Common myeloid progenitor, CD34-positive (primary cell): ENCODE measurements around the gene ASB1.

Experiments
- CTCF ChIA-PET: fragments of 350-600 bp; sonication (Branson Sonifier 250); formaldehyde crosslinking; loops from one replicate; lab custom pipeline; 2021; ENCODE audit warnings: antibody characterized with exemption; lab: Charles Lee
- POLR2A ChIA-PET: fragments of 350-600 bp; sonication (Branson Sonifier 250); formaldehyde crosslinking; loops from one replicate; lab custom pipeline; 2021; ENCODE audit warnings: antibody characterized with exemption; lab: Charles Lee
- DNase-seq, 3 donors: peaks; one replicate each; pipeline versions ENCODE4 v3.0.0 to v3.0.0-alpha.2; 2013
- H3K27ac ChIP-seq, 2 experiments: 1 replicate in 1 of 2; 2 replicates in 1 of 2; pipeline ENCODE4 v1.7.0; 2013; ENCODE audit warnings: inconsistent platforms in 2 of 2, low read length in 2 of 2, mild to moderate bottlenecking in 2 of 2, low read depth in 1 of 2, moderate library complexity in 1 of 2; ENCODE audit not compliant: severe bottlenecking in 2 of 2, insufficient read depth in 1 of 2, poor library complexity in 1 of 2
- H3K27me3 ChIP-seq, 5 experiments: replicated peaks in 2 of 5; 1 replicate in 3 of 5; 2 replicates in 2 of 5; pipeline versions ENCODE4 v1.6.1 to v1.7.0; 2013; ENCODE audit warnings: low read length in 4 of 5, mild to moderate bottlenecking in 2 of 5, moderate library complexity in 2 of 5, inconsistent platforms in 1 of 5; ENCODE audit not compliant: insufficient read depth in 5 of 5, control insufficient read depth in 4 of 5
- H3K36me3 ChIP-seq, 4 experiments: 1 replicate in 2 of 4; 2 replicates in 2 of 4; pipeline versions ENCODE4 v1.6.1 to v1.7.0; 2013; ENCODE audit warnings: low read length in 3 of 4, control low read depth in 1 of 4, mild to moderate bottlenecking in 1 of 4; ENCODE audit not compliant: control insufficient read depth in 4 of 4, insufficient read depth in 4 of 4
- H3K4me1 ChIP-seq, 4 experiments: 1 replicate in 3 of 4; 2 replicates in 1 of 4; pipeline versions ENCODE4 v1.6.1 to v1.7.1; 2013; ENCODE audit warnings: low read length in 3 of 4, mild to moderate bottlenecking in 3 of 4, control low read depth in 1 of 4, inconsistent platforms in 1 of 4, moderate library complexity in 1 of 4; ENCODE audit not compliant: control insufficient read depth in 4 of 4, insufficient read depth in 4 of 4; ENCODE audit errors: control extremely low read depth in 1 of 4
- H3K4me3 ChIP-seq, 7 experiments: 1 replicate in 4 of 7; 2 replicates in 3 of 7; pipeline versions ENCODE4 v1.5.1 to v1.7.0; 2013; ENCODE audit warnings: mild to moderate bottlenecking in 7 of 7, low read length in 6 of 7, moderate library complexity in 6 of 7, inconsistent platforms in 2 of 7, low read depth in 2 of 7, control low read depth in 1 of 7; ENCODE audit not compliant: insufficient read depth in 4 of 7, control insufficient read depth in 1 of 7; ENCODE audit errors: extremely low read depth in 1 of 7
- H3K9me3 ChIP-seq, 5 experiments: 1 replicate in 4 of 5; 2 replicates in 1 of 5; pipeline versions ENCODE4 v1.6.1 to v1.7.1; 2013; ENCODE audit warnings: low read length in 4 of 5, mild to moderate bottlenecking in 2 of 5, inconsistent platforms in 1 of 5, low read depth in 1 of 5, moderate library complexity in 1 of 5; ENCODE audit not compliant: control insufficient read depth in 4 of 5, insufficient read depth in 2 of 5; ENCODE audit errors: control extremely low read depth in 1 of 5
- WGBS: methylation state at CpG from one replicate; pipeline ENCODE4 v1.1.5; 2013; ENCODE audit not compliant: insufficient coverage; 5-methylcytosine and 5-hydroxymethylcytosine counted together

ASB1 gene

DNA sequence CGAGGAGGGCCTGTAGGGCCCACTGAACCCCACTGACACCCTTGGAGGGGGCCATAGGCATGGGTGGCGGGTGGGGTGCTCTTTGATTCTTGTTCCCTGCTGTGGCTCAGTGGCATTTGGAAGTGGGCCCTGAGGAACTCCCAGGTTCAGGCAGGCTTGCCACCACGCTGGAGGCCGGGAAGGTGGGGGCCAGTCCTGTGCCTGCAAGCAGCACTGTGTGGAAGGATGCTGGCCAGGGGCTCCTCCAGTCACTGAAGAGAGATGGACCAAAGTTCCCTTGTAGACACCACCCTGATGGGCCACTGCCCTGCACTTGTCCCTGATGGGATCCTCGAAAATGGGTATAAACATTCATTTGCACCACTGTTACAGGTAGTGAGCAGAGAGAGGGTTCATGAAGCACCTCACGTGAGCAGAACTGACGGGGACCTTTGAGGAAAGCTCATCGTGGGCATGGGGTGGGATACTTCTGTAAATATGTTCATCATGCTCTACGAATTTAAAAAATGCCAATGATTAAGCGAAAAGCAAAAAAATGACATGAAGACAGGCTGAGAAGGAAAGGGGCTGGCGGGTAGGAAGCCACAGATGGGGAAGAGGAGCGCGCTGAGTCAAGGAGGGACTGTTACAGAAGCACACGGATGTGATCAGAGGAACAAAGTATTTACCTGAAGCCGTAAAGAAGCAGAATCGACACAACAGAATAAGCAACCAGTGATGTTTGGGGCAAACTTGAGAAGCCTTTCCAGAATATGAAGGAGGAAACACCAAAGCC is 45.2 kb upstream of the ASB1 start:
- no peaks in the 10 kb centered on the region for H3K27me3 ChIP-seq
- POLR2A ChIA-PET, result no interaction called here
- peaks cover 0 to 4% (median 0%) of the 10 kb centered on the region in 4 experiments for H3K36me3 ChIP-seq
- peaks cover 0 to 9% (median 0%) of the 10 kb centered on the region in 5 experiments for H3K9me3 ChIP-seq
- WGBS, result 14% methylated on average over 10 of the region's 16 CpGs
- peak overlapping the region in 1 of 7 experiments; percentile 19 for H3K4me3 ChIP-seq
- CTCF ChIA-PET, result interaction anchor here (1.9 kb wide), 1 partner anchor 11 kb away, joined by 10 read pairs; no protein-coding TSS in a partner anchor
- H3K27ac ChIP-seq, result no peak overlapping the region
- DNase-seq, result peak in 2 of 3 donors; percentile 74 to 79
- peaks cover 9 to 62% (median 30%) of the 10 kb centered on the region in 4 experiments for H3K4me1 ChIP-seq

DNA sequence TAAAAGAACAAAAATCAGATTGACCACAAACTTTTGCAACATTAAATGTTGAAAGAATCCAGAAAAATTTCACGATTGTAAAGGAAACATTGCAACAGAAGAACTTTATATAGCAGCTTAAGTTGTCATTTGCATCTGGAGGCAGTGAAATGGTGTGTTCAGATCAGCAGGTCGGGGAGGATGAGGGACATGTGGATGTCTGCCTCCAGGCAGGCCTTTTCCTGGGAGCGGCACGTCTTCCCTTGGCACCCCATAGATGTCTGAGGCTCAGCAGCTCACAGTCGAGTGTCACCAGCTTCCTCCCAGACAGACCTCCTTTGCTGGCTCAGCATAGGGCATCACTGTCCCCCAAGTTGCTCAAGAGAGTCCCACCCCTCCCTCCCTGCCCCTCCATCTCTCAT is 44.3 kb upstream of the ASB1 start:
- no peaks in the 10 kb centered on the region for H3K27me3 ChIP-seq
- peaks cover 9 to 57% (median 23%) of the 10 kb centered on the region in 4 experiments for H3K4me1 ChIP-seq
- WGBS, result 83% methylated on average over 4 of the region's 5 CpGs
- H3K36me3 ChIP-seq, result peaks cover 0 to 4% (median 0%) of the 10 kb centered on the region in 4 experiments
- H3K27ac ChIP-seq, result no peak overlapping the region
- no peak for DNase-seq
- POLR2A ChIA-PET, result no interaction called here
- no peak overlapping the region for H3K4me3 ChIP-seq
- CTCF ChIA-PET, result interaction anchor here (1.0 to 1.9 kb wide), 3 partner anchors 12 to 78 kb away, joined by 4 to 10 read pairs (median 4); no protein-coding TSS in a partner anchor
- peaks cover 0 to 9% (median 0%) of the 10 kb centered on the region in 5 experiments for H3K9me3 ChIP-seq

DNA sequence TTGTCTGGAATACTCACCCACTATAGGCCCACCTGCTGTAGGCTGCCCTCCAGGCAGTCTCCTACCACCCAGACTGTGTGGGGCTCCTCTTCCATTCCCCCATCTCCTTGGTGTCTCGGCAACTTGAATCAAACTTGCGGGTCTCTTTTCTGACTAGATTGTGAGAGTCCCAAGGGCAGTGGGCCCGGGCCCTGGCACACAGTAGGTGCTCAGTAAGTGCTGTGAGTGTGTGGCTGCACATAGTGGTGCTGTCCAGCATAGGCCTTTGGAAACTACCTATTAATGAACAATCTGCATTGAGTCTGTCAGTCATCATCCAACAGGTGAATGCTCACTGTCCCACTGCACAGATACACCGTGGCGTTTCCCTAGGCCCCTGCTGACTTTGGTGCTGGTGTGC is 43.6 kb upstream of the ASB1 start:
- Histone ChIP-seq H3K4me1 (peaks cover 8 to 54% (median 23%) of the 10 kb centered on the region in 4 experiments), H3K9me3 (peaks cover 0 to 9% (median 0%) of the 10 kb centered on the region in 5 experiments), H3K27me3 (no peaks in the 10 kb centered on the region), H3K36me3 (peaks cover 0 to 4% (median 0%) of the 10 kb centered on the region in 4 experiments), H3K4me3 (no peak overlapping the region), H3K27ac (no peak overlapping the region)
- ChIA-PET CTCF (interaction anchor here (1.0 to 1.9 kb wide), 3 partner anchors 12 to 78 kb away, joined by 4 to 10 read pairs (median 4); no protein-coding TSS in a partner anchor), POLR2A (no interaction called here)
- no peak for DNase-seq
- WGBS, result 100% methylated on average over 3 of the region's 5 CpGs

DNA sequence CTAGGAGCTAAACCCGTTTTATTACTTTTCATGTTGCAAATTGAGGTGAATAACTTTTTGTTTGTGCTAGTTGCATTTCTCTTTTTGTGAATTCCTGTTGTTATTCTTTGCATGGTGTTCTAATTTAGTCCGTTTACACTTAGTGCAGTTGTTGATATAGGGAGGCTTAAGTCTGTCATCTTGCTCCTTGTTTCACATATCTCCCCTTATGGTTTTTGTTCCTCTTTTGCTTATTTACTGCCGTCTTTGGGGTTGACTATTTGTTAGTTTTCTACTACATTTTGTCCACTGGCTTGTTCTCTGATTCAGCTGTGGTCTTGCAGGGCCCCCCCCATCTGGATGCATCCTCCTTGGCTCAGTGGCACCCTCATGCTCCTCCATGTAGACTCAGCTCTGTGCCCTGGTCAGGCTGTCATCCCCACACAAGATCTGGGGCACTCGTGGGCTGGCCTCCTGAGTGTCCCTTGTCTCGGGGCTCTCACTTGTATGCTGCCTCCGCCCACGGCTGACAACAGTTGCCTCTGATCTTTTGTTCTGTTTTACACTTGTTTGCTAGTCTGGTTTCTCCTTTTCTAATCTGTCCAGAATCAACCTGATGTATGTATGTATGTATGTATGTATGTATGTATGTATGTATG is 42.9 kb upstream of the ASB1 start:
- H3K4me1 ChIP-seq, result peaks cover 8 to 50% (median 22%) of the 10 kb centered on the region in 4 experiments
- DNase-seq, result no peak
- CTCF ChIA-PET, result interaction anchor here (1.4 kb wide), 1 partner anchor 45 kb away, joined by 3 read pairs; no protein-coding TSS in a partner anchor

DNA sequence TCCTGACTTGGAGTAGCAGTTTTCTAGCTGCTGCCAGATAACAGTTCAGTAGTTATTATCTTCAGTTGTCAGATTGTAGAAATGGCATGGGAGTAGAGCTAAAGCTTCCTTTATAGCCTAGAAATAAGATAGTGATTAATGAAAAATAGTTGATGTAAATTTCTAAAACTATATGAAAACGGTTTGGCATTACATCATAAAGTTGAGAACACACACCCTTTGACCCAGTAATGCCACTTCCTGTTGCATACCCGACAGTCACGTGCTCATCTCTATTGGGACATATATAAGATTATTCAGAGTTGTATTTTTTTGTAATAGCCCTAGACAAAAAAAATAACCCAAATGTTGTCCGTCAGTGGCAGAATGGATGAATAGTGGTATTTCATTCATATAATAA is 39.4 kb upstream of the ASB1 start:
- H3K27me3 ChIP-seq, result no peaks in the 10 kb centered on the region
- no peak overlapping the region for H3K27ac ChIP-seq
- CTCF ChIA-PET, result interaction anchor here (0.6 to 1.2 kb wide), 3 partner anchors 16 to 964 kb away, joined by 3 read pairs; no protein-coding TSS in a partner anchor
- H3K9me3 ChIP-seq, result peaks cover 0 to 6% (median 0%) of the 10 kb centered on the region in 5 experiments
- POLR2A ChIA-PET, result no interaction called here
- DNase-seq, result peak in 1 of 3 donors; percentile 30
- peaks cover 0 to 4% (median 0%) of the 10 kb centered on the region in 4 experiments for H3K36me3 ChIP-seq
- WGBS, result no CpG with 5 or more reads among the region's 4 CpGs
- no peak overlapping the region for H3K4me3 ChIP-seq
- peaks cover 3 to 34% (median 9%) of the 10 kb centered on the region in 4 experiments for H3K4me1 ChIP-seq

More for the DNA sequence above, 42.9 kb upstream of the ASB1 start:
- Histone ChIP-seq H3K36me3 (peaks cover 0 to 4% (median 0%) of the 10 kb centered on the region in 4 experiments), H3K9me3 (peaks cover 0 to 7% (median 0%) of the 10 kb centered on the region in 5 experiments), H3K27me3 (no peaks in the 10 kb centered on the region), H3K4me3 (no peak overlapping the region), H3K27ac (no peak overlapping the region)
- 100% methylated on average over 5 of the region's 7 CpGs for WGBS
- POLR2A ChIA-PET, result no interaction called here

DNA sequence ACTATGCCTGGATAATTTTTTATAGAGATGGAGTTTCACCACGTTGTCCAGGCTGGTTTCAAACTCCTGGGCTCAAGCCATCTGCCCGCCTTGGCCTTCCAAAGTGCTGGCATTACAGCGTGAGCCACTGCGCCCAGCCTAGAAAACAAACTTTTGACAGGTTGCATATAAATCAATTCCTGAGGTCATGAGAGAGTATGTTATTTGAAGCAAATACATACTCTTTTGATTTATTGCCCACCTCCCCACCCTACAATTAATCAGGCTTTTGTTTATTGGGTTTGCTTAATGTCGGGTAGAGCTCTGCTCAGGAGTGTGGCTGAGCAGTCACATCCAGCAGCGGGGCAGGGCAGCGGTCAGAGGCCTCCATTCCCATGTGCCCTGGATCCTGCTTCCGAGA is 37.9 kb upstream of the ASB1 start:
- Histone ChIP-seq H3K27ac (no peak overlapping the region), H3K27me3 (no peaks in the 10 kb centered on the region), H3K9me3 (peaks cover 0 to 1% (median 0%) of the 10 kb centered on the region in 5 experiments), H3K36me3 (peaks cover 0 to 2% (median 0%) of the 10 kb centered on the region in 4 experiments), H3K4me1 (peaks cover 3 to 22% (median 8%) of the 10 kb centered on the region in 4 experiments), H3K4me3 (no peak overlapping the region)
- 92% methylated on average over 6 of the region's 8 CpGs for WGBS
- ChIA-PET POLR2A (no interaction called here), CTCF (no interaction called here)
- no peak for DNase-seq
